ENCODE data around the gene ARHGEF9.

DNA sequence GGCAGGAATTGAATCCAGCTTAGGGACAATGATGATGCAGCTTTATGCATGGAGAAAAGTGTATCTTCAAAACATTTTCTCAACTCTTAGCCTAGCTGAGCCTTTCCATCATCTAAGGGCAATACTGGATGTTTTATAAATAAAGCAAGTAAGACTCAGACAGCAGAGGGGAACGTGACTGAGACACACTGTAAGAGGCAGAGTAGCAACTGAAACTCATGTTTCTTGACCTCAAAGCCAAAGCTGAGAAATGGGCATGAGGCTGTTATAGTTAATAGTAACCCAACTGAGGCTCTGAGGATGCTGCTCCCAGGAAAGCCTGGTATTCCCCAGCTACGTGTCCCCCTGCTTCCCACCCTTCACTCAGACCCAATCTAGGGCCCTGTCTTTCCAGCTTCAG is 44.6 kb downstream of the ARHGEF9 start:
- TF ChIP-seq, protein P1, sequence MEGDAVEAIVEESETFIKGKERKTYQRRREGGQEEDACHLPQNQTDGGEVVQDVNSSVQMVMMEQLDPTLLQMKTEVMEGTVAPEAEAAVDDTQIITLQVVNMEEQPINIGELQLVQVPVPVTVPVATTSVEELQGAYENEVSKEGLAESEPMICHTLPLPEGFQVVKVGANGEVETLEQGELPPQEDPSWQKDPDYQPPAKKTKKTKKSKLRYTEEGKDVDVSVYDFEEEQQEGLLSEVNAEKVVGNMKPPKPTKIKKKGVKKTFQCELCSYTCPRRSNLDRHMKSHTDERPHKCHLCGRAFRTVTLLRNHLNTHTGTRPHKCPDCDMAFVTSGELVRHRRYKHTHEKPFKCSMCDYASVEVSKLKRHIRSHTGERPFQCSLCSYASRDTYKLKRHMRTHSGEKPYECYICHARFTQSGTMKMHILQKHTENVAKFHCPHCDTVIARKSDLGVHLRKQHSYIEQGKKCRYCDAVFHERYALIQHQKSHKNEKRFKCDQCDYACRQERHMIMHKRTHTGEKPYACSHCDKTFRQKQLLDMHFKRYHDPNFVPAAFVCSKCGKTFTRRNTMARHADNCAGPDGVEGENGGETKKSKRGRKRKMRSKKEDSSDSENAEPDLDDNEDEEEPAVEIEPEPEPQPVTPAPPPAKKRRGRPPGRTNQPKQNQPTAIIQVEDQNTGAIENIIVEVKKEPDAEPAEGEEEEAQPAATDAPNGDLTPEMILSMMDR (IDR thresholded peaks at IDR 0.05; ENCODE audit: insufficient read depth, low read depth, low read length): no peak
- TF ChIP-seq EZH2 (IDR thresholded peaks at IDR 0.05; ENCODE audit: insufficient read depth, low read length): no peak
